Gastrocnemius medialis (tissue), 4 donors: ENCODE data around the gene IL12RB2.

Experiments
- CTCF ChIP-seq, 5 experiments: fragments of 450-650 bp in 3 of 5; fragments of 200-600 bp in 2 of 5; sonication (generic) in 2 of 5; IDR thresholded peaks in 4 of 5; conservative IDR thresholded peaks in 1 of 5; 1 replicate in 4 of 5; 2 replicates in 1 of 5; pipeline ENCODE4 v1.5.1; 2016 to 2019; ENCODE audit warnings: antibody characterized with exemption in 5 of 5, mild to moderate bottlenecking in 3 of 5, moderate library complexity in 3 of 5
- POLR2A ChIP-seq, 2 donors: fragments of 450-650 bp; IDR thresholded peaks; one replicate each; pipeline ENCODE4 v1.6.1; 2017; ENCODE audit warnings: antibody characterized with exemption in 2 of 2, mild to moderate bottlenecking in 2 of 2, moderate library complexity in 2 of 2

DNA sequence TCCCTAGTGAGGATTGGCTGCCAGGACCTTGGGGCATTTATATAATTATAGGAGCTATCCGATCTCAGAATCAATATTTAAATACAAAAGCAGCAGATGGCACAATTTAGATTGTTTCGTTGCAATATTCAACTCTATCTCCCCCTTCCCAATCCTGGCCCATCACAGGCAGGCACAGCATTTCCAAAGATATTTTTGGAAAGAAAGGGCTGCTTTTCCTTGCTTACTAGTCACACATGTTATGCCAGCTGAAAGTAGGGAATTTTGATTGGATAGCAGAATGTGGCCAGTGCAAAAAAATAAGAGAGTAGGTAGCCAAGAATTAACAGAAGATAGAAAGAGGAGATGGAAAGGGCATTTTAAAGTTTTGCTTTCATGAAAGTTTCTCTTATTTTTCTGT, 37.9 kb downstream of the IL12RB2 start:
- no peak for TF ChIP-seq CTCF (IDR thresholded peaks at IDR 0.05 in 4 of 5, conservative IDR thresholded peaks at IDR 0.05 in 1 of 5)
- no peak for TF ChIP-seq POLR2A (IDR thresholded peaks at IDR 0.05)
